Loucy (cell line): ENCODE data around the gene ACTR5.
"Not testable (repeated sequence)": the region's sequence is repeated elsewhere in the genome, so short reads cannot be mapped to it uniquely, and the experiment has no call there.

Experiments used
- H2AFZ ChIP-seq: fragments of 200-600 bp; sonication (generic); 2 replicates; pipeline ENCODE4 v1.6.0; 2016; ENCODE audit warnings: antibody characterized with exemption, mild to moderate bottlenecking, low read length, moderate library complexity
- H3F3A ChIP-seq: fragments of 200-600 bp; 2 replicates; pipeline ENCODE4 v1.6.0; 2016; ENCODE audit warnings: antibody characterized with exemption, low read depth, mild to moderate bottlenecking
- H3K27me3 ChIP-seq: fragments of 200-600 bp; sonication (generic); 2 replicates; pipeline ENCODE4 v1.6.1; 2014; ENCODE audit warnings: low read length, mild to moderate bottlenecking; ENCODE audit not compliant: insufficient read depth, poor library complexity, severe bottlenecking
- H3K36me3 ChIP-seq: fragments of 200-600 bp; sonication (generic); 2 replicates; pipeline ENCODE4 v1.6.1; 2016; ENCODE audit warnings: low read length; ENCODE audit not compliant: insufficient read depth
- H3K4me1 ChIP-seq: fragments of 200-600 bp; sonication (generic); 2 replicates; pipeline ENCODE4 v1.5.1; 2014; ENCODE audit warnings: low read length, mild to moderate bottlenecking; ENCODE audit not compliant: insufficient read depth, poor library complexity, severe bottlenecking
- H3K4me2 ChIP-seq: fragments of 200-600 bp; sonication (generic); 2 replicates; pipeline ENCODE4 v1.6.0; 2014; ENCODE audit warnings: antibody characterized with exemption, low read length, low read depth, mild to moderate bottlenecking; ENCODE audit not compliant: poor library complexity, severe bottlenecking
- H3K4me3 ChIP-seq: fragments of 200-600 bp; sonication (generic); 2 replicates; pipeline ENCODE4 v1.5.1; 2014; ENCODE audit warnings: low read length, mild to moderate bottlenecking, mixed read lengths; ENCODE audit not compliant: poor library complexity, severe bottlenecking
- H3K79me2 ChIP-seq: fragments of 200-600 bp; sonication (generic); 2 replicates; pipeline ENCODE4 v1.6.1; 2014; ENCODE audit warnings: low read length; ENCODE audit not compliant: insufficient read depth
- H3K9ac ChIP-seq: fragments of 200-600 bp; sonication (generic); 2 replicates; pipeline ENCODE4 v1.6.0; 2014; ENCODE audit warnings: mild to moderate bottlenecking, low read depth, low read length, moderate library complexity; ENCODE audit not compliant: poor library complexity, severe bottlenecking
- H3K9me2 ChIP-seq: fragments of 200-600 bp; sonication (generic); replicated peaks from 2 replicates; pipeline ENCODE4 v1.6.1; 2016; ENCODE audit warnings: low read depth, low read length, mixed read lengths
- H3K9me3 ChIP-seq: fragments of 200-600 bp; sonication (generic); 2 replicates; pipeline ENCODE4 v1.6.1; 2014; ENCODE audit warnings: mild to moderate bottlenecking, antibody characterized with exemption, low read length, low read depth; ENCODE audit not compliant: insufficient read depth
- H4K20me1 ChIP-seq: fragments of 200-600 bp; sonication (generic); 2 replicates; pipeline ENCODE4 v1.6.0; 2014; ENCODE audit warnings: antibody characterized with exemption, low read length, mild to moderate bottlenecking; ENCODE audit not compliant: insufficient read depth, poor library complexity, severe bottlenecking
- CTCF ChIP-seq: fragments of 200-600 bp; sonication (generic); conservative IDR thresholded peaks from 2 replicates; pipeline ENCODE4 v1.5.1; 2014; ENCODE audit warnings: mild to moderate bottlenecking, antibody characterized with exemption, low read length
- EZH2phosphoT487 ChIP-seq: fragments of 200-600 bp; IDR thresholded peaks from 2 replicates; pipeline ENCODE4 v1.6.1; 2018; ENCODE audit warnings: antibody characterized with exemption, mild to moderate bottlenecking, moderate library complexity, borderline replicate concordance

The ACTR5 gene

GRCh38 chr20:38811769-38812168, 63.5 kb downstream of the ACTR5 start:
- Histone ChIP-seq H3K36me3 (no peaks in the 10 kb centered on the region), H3K79me2 (peaks cover 87% of the 10 kb centered on the region)

GRCh38 chr20:38812182-38812581, 63.9 kb downstream of the ACTR5 start:
- Histone ChIP-seq H3K4me1 (peaks cover 49% of the 10 kb centered on the region), H3K4me2 (peak overlapping the region; percentile 5), H3F3A (no peaks in the 10 kb centered on the region), H3K36me3 (no peaks in the 10 kb centered on the region), H3K9ac (no peak overlapping the region), H2AFZ (no peak overlapping the region), H3K27me3 (no peaks in the 10 kb centered on the region), H4K20me1 (peaks cover 13% of the 10 kb centered on the region), H3K9me2 (no peaks in the 10 kb centered on the region), H3K4me3 (no peak overlapping the region), H3K79me2 (peaks cover 87% of the 10 kb centered on the region), H3K9me3 (no peaks in the 10 kb centered on the region)
- TF ChIP-seq CTCF = no peak
- no peak for TF ChIP-seq EZH2phosphoT487

More at GRCh38 chr20:38811769-38812168, 63.5 kb downstream of the ACTR5 start:
- Histone ChIP-seq H3K4me2 (peak overlapping the region; percentile 5), H3K27me3 (no peaks in the 10 kb centered on the region), H3K9ac (no peak overlapping the region), H3K9me3 (no peaks in the 10 kb centered on the region), H3K9me2 (no peaks in the 10 kb centered on the region), H4K20me1 (peaks cover 13% of the 10 kb centered on the region), H2AFZ (no peak overlapping the region), H3K4me1 (peaks cover 49% of the 10 kb centered on the region), H3F3A (no peaks in the 10 kb centered on the region), H3K4me3 (no peak overlapping the region)
- TF ChIP-seq CTCF = no peak
- TF ChIP-seq EZH2phosphoT487 = no peak

- H3K9ac ChIP-seq = no peak overlapping the region
- H3K9me2 ChIP-seq = no peaks in the 10 kb centered on the region
- H3K4me3 ChIP-seq = no peak overlapping the region
- no peaks in the 10 kb centered on the region for H3F3A ChIP-seq
- peak overlapping the region; percentile 5 for H3K4me2 ChIP-seq
- H3K27me3 ChIP-seq = no peaks in the 10 kb centered on the region
- TF ChIP-seq CTCF (no peak), EZH2phosphoT487 (no peak)
- H4K20me1 ChIP-seq = peaks cover 6% of the 10 kb centered on the region
- no peaks in the 10 kb centered on the region for H3K9me3 ChIP-seq
- H3K4me1 ChIP-seq = peaks cover 43% of the 10 kb centered on the region
- H3K79me2 ChIP-seq = peaks cover 84% of the 10 kb centered on the region
- no peak overlapping the region for H2AFZ ChIP-seq
- H3K36me3 ChIP-seq = no peaks in the 10 kb centered on the region
Measured at GRCh38 chr20:38812709-38813573, 64.7 kb downstream of the ACTR5 start.

- H3K79me2 ChIP-seq = peaks cover 78% of the 10 kb centered on the region
- not testable (repeated sequence) for H3K9ac ChIP-seq, H3K27me3 ChIP-seq, H2AFZ ChIP-seq, H3K9me3 ChIP-seq, H3F3A ChIP-seq, H3K36me3 ChIP-seq, H3K4me3 ChIP-seq, H3K9me2 ChIP-seq, H3K4me2 ChIP-seq, H4K20me1 ChIP-seq
- H3K4me1 ChIP-seq = peaks cover 36% of the 10 kb centered on the region
Measured at GRCh38 chr20:38813574-38813962, 65.3 kb downstream of the ACTR5 start.
